NCI-H1092 (cell line): ENCODE measurements around the gene MSI2.

Experiments
- DNase-seq: peaks from one replicate; lab custom pipeline; 2025; lab: John Stamatoyannopoulos, UW

MSI2 gene

DNA sequence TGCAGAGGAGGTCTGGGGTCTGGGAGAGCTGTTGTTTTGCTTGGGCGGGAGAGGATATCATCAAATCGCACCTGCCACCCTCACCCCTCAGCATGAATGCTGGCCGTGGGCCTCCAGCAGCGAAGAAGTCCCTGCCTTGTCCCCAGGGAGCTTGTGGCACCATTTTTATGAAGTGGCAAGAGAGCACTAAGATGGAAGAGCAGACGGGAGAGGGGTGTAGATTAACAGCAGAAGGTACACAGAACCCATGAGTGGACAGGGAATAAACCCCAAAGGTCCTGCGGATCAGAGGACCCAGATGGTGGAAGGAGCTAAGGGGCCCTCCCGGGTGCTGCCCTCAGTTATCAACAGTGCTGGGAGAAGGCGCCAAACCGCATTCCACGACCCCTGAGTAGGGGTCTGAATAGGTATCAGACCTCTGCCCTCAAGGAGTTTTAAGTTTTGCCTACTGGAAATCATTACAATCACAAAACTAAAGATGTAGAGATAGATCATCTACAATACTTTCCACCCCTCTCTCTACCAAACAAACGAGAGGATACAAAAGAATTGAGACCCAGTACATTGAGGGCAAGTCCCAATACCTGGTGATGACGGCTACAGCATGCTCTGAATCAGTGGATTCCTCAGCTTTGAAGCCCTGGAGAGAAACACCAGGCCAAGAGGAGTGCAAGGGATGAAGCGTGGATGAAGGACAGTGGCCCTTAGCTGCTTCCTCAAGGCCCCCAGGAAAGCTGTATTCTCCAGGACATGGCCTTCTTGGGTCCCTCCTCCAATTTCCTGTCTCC lies 428.6 kb downstream of the MSI2 start:
- no peak for DNase-seq

DNA sequence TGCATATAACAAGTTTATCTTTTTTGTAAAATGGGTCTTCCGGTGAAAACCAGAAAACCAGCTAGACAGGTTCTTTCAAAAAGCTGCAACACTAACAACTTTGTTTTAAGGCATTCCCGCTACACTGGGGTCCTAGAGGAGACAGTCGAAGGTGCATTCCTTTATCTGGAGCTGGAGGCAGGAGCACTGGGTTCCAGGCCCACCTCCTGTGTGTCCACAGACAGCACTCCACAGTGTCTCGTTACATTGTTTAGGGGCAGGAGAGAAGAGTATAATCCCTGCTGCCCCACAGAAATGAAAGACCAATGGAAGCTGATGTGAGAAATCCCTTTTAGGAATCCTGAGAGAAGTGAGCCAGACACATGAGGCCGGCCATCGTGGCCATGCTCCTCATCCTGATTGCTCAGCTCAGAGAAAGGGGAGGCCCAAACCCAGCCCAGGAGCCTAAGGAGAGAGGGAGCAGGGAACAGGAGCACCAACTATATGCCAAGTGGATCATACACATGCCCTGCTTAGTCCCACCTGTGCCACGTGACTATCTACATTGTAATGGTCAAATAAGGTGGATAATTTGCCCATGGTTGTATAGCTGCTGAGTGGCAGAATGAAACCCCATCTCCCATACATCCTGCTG lies 429.3 kb downstream of the MSI2 start:
- DNase-seq, result no peak

DNA sequence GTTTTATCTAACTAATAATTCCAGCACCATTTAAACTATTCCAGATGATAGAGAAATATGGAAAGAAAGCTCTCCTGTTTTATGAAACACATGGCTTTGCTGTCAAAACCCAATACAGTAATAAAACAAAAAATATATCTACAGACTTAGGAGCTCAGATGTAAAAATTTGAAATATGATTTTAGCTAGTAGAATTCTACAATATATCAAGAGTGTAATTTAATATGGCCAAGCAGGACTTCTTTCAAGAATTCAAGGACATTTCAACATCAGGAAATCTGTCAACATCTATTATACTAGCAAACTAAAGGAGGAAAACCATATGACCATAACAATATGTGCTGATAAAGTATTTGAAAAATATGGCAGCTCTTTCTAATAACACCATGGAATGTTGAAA lies 431.3 kb downstream of the MSI2 start:
- no peak for DNase-seq

DNA sequence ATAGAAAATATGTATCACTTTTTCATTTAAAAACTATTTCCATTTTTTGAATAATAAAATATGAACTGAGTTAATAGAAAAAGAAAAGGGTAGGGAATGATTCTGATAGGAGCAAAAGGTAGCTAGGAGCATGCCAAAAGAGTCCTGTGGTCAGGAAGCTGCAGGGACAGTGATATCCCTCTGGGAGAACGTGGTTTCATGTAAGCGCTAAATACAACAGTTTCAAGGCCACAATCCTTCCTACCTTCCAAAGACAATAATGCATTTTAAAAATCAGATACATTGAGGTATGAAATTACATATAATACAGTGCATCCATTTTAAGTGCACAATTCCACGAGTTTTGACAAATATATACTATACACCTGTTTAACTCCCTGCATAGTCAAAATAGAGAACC lies 432.9 kb downstream of the MSI2 start:
- DNase-seq, result no peak

DNA sequence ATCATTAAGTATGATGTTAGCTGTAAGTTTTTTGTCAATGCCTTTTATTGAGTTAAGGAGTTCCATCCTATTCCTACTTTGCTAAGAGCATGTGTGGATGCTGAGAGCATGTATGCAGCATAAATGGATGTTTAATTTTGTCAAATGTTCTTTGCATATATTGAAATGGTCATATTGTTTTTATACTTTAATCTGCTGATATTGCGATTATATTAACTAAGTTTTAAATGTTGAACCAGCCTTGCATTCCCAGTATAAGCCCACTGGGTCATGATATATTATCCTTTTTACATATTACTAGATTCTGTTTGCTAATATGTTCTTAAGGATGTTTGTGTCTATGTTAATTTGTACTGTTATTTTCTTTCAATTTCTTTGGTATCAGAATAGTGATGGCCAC lies 435.6 kb downstream of the MSI2 start:
- DNase-seq, result no peak

DNA sequence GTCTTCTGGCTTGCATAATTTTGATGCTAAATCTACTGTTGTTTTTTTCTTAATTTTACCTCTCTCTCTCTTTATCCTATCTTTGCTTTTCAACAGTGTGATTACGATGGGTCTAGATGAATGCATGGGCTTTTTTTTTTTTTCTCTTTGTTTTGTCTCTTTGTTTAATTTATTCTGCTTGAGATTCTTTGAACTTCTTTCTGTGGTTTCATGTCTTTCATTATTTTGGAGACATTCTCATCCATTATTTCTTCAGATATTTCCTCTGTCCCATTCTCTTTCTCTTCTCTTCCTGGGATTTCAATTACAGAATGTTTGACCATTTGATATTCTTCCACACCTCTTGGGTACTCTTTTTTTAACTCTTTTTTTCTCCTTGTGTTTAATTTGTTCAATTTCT lies 436.4 kb downstream of the MSI2 start:
- no peak for DNase-seq

DNA sequence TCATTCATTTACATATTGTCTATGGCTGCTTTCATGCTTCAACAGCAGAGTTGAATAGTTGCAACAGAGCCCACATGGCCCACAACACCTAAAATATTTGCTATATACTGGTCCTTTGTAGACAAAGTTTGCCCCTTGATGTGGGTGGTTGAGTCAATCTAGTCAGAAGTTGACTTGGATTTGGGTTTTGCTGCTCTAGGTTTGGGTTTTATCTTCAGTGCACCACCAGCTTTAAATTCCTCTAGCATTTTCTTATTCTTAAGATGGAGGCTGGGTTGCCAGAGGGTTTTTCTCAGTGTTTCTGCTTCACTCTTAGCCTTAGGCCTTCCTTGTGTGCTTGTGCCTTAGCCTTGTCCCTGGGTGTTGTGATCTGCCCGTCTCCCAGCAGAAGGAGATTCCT lies 437.7 kb downstream of the MSI2 start:
- DNase-seq, result no peak

DNA sequence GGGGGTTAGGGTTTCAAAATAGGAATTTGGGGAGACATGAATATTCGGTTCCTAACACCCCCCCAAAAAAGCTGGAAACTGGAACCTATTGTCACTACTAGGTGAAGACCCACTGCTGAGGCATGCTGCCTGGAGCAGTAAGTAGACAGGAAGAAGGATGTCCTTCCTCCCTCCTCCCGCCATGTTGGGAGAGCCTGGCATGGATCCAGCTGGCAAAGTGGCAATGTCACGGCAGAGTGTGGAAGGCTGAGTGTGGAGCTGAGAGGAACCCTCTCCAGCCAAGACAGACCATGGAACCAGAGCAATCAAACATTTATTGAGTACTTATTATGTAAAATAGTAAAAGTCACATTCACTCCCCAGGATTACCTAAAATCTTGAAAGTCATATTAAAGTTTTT lies 439.7 kb downstream of the MSI2 start:
- DNase-seq, result no peak

DNA sequence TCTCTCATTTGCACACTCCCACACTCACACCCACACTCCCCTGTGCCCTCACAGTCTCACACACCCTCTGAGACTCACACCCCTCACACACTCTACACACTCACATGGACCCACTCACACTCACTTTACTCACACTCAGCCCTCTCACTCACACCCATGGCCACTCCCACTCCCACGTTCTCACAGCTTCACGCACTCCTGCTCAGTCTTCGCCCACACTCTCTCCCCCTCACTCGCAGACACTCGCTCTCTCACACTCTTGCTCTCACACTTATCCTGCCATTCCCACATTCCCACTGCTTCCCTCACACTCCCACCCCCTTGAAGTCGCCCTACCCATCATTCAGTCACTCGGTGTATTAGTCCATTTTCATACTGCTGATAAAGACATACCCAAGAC lies 440.9 kb downstream of the MSI2 start:
- no peak for DNase-seq

DNA sequence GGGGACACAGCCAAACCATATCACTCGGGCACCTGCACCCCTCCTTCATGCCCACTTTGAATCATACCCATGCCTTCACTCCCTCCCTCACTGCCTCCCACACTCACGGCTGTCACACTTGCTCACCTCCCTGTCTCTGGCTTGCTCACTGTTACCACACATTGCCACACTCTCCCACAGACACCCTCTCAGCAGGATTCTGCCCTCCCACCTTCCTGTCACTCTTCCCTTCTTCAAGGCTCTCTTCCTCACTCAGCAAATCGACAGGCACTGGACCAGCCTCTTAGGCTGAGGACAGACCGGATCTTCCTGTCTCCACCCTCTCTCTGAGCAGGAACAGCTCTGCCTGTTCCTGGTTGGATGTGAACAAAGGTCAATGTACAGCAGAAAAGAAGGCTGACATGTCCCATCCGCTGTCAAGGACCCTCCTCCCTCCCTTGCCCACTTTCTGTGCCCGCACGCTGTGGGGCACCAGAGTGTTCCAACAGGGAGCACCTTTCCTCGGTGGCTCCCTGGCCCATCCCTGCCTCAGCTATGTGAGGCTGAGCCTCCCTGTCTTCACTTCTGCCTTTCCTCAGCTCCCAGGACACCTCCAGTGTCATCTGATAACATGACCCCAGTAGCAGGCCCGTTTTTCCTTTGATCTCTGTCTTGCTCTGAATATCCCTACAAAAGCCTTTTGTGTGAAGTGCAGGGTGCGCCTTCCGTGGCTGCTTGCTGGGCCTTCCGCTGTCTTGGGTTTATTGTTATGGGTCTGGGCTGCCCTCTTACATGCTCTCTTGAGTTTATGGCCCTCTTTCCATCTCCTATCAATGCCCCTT lies 441.8 kb downstream of the MSI2 start:
- DNase-seq, result no peak

DNA sequence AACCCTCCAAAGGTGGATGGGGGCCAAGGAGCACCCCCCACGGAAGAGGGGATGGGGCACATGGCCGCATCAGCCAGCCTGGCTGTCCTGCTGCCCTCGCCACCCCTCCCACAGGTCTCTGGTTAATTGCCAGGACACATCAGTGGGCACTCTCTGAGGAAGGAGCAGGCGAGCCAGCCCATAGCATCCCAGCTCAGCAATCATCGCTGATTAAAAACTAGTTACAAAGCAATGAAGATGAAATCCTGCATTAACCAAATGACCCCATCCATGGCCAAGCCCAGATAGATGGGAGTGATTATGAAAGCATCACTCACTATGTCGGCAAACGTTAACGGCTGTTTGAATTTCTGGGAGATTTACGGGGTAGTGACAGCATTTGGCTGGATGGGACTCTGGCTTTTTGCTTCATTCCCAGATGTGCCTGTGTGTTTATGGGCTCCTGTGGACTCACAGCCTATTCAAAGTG lies 443.5 kb downstream of the MSI2 start:
- no peak for DNase-seq

DNA sequence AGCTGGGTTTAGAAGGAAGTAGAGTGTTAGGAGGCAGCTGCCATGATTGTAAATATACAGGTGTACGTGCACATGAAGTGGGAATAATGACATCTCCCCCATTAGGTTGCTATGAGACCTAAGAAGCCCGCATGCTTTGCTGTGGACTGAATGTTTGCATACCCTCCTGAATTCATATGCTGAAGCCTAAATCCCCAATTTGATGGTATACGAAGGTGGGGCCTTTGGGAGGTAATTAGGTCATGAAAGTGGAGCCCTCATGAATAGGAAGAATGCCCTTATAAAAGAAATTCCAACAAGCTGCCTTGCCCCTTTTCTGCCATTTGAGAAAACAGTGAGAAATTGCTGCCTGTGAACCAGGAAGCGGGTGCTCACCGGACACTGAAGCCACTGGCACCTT lies 444.8 kb downstream of the MSI2 start:
- peak; percentile 38 for DNase-seq

DNA sequence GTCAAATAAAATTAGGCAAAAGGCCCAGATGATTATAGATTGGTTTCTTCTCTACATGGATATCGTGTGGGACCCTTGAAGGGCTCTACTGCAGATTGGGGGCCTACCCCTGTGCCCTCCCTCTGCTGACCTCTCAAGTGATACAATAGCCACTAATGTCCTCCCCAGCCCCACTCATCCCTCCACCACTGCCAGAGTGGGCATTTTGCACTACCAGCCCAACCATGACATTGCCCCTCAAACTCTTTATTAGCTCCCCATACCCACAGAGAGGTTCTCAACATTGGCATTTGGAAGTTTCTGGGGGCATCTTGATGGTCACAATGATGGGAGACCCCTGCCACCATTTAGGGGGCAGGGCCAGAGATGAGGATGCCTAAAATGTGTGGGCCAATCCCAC lies 446.9 kb downstream of the MSI2 start:
- no peak for DNase-seq

DNA sequence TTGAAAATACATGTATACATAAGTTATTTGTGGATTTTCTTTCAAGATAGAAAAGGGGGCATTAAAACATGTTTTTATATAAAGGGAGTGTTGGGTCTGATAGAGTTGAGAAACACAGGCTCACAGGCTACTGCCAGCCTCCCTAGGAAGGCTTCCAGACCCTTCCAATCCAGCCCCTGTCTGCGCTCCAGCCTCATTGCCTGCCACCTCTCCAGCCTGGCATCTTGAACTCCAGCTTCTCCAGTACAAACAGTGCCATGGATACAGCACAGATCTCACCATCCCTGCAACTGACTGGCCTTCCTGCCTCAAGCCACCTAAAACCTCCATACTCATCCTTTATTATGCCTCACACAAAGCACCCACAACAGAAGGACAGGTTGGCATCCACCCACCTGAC lies 448.1 kb downstream of the MSI2 start:
- no peak for DNase-seq

DNA sequence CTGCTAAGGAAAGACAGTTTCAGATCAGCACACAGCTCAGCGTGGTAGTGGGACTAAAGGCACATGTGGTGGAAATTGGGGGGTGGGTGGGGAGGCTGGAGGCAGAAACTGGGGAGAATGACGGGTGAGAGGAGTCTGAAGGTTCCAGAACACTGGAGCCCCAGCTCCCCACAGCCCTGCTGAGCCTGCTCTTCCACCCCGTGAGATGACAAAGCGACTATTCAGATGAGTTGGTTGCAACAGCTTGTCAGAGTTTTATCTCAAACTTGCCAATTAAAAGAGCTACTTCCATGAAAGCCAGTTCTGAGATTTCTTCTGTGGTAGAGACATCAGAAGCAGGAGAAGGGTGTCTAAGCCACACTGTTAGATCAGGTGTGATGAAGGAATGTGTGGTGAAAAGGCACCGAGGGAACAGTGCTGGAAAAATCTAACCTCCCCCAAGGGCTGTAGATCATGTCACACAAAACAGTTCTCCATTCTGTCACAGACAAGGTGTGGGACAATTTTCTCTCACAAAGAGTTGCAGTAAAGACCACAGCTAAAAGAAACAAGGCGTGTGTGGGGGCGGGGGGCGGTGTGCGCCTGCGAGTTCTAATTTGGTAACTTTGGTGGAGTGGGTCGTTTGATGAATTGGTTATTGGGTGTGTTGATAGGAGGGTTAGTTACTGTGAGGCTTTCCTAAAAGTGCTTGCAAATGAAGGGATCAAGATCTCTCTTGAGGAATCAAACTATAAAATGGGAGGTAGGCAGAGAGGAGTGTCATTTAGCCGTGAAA lies 449.8 kb downstream of the MSI2 start:
- DNase-seq, result no peak

DNA sequence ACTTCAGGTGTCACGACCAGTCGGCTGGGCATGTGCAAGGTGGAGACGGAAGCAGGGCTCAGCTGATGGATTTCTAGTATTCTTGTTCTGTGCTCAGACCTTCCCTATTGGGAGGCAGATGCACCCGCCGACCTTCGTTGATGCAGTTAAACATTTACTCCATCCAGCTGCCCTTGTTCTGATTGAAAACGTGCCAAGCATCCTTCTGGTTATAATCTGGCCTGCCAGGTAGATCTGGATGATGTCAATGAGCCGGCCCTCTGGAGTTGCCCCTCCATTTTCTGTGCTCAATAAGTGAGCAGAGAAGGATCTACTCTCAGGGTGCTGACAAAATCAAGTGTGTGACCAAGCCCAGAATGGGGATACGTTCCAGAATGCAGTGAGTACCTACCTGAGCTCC lies 450.4 kb downstream of the MSI2 start:
- no peak for DNase-seq

DNA sequence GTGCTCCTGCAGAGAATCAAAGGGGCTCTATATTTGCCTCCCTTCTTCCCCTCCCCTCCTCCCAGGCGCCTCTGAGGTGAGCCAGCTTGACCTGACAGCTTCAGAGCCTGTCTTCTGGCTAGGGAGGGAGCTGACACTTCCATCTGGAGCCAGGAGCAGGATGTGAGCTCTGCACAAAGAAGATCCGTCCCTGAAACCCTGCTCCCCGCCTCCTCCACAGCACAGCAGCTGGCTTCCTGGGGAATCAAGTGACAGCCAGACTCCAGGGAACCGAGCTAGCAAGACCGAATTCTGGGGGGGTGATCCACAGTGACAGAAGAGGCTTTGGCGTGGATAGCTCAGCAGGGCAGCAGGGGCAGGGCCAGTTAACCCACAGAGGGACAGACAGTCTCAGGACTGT lies 451.6 kb downstream of the MSI2 start:
- peak; percentile 38 for DNase-seq

DNA sequence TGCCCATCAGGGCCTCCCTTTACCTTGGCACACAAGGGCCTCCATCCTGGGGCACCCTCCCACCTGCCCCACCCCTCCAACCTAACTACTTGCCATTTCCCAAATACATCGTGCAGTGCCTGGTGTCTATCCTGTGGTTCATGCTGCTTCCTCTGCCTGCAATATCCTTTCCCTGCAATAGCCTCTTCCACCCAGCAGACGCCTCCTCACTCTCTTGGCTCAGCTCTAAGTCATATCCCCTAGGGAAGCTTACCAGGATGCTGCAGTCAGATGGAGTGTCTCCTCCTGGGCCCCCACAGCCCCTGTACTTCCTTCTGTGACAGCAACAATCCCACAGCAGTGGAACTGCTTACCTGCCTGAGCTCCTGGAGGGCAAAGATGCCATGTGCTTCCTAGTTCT lies 452.1 kb downstream of the MSI2 start:
- no peak for DNase-seq

DNA sequence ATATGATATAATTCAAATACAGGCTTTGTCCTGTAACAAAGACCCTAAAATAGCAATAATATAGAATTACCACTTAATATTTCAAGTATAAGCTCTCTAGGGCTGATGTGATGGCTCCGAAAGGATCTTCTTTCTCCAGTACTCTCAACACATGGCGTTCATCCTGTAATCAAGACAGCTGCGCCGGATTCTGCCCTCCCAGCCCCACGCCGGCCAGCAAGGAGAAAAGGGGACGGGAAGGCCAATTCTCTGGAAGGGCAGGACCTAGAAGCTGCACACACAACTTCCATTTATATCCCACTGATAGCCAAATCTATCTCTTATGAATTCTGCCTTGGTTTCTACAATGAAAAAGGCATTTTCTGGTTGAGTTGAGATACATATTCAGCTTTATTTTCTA lies 456.8 kb downstream of the MSI2 start:
- DNase-seq, result no peak

DNA sequence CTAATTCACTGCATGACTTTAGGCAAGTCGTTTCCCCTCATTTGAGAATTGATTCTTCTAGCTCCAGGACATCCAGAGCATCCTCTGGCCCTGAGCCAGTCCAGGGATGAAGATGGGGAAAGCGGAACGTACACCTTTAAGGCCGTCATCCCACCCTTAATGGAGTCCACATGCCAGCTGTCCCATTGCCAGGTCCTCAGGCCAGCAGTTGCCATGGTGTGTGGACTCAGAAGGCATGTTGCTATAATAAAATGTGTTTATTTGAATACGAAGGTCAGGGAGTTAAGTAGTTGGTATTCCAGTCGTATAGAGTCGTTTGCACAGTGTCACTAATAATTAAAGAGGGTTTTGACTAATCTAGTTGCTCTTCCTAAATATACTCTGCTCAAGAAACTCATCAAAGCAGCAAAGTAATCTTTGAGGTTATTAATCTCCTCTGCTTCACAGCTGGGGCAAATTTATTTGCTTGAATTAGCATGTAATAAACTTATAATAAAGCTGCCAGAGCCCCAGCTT lies 458.4 kb downstream of the MSI2 start:
- DNase-seq, result peak; percentile 52

DNA sequence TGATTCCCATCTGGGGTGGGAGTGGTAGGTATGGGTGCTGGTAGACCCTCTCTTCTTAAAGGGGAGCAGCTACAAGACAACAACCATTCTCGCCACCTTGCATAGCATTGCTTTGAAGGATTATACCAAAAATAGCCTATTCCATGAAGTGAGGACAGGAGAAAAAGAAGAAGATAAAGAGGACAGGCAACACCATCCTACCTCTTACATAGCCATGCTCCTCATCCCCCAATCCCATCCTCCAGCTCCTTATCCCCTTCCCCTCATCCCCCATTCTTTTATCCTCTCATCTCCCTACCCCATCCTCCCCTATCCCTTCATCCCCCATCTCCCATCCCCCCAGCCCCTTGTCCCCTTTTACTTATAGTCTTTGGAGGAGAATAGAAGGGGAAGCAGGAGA lies 459.7 kb downstream of the MSI2 start:
- DNase-seq, result no peak

DNA sequence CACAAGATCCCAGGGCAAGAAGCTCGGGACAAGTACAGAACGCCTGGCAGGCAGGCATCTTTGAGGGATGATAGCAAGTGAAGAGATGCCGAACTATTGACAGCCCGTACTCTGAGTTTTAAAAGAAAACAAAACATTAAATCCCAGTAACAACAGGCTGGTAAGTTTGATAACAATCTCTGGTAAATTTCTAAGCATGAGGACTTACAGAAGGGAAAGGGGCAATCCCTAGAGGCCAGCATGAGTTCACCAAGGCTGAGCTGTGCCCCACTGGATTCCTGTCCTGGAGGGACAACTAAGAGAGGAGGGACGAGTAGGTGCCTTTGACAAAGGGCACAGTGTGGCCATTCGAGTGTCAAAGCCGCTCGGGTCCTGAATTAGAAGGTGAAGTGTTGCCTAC lies 462.6 kb downstream of the MSI2 start:
- DNase-seq, result no peak
